DOHH2 (cell line): ENCODE measurements around the gene MYEOV.

ENCODE experiments used
- EZH2phosphoT487 ChIP-seq: fragments of 200-600 bp; sonication (generic); IDR thresholded peaks from 2 replicates; pipeline ENCODE4 v1.6.1; 2017; ENCODE audit warnings: borderline replicate concordance, mild to moderate bottlenecking, antibody characterized with exemption, low read length, moderate library complexity, mixed read lengths
- TF ChIP-seq, protein P1 (sequence below): fragments of 200-600 bp; sonication (generic); IDR thresholded peaks from one replicate; pipeline ENCODE4 v1.5.1; 2014; ENCODE audit warnings: antibody characterized with exemption, mild to moderate bottlenecking, low read depth, low read length; ENCODE audit not compliant: poor library complexity, severe bottlenecking

- TF ChIP-seq, protein P1, sequence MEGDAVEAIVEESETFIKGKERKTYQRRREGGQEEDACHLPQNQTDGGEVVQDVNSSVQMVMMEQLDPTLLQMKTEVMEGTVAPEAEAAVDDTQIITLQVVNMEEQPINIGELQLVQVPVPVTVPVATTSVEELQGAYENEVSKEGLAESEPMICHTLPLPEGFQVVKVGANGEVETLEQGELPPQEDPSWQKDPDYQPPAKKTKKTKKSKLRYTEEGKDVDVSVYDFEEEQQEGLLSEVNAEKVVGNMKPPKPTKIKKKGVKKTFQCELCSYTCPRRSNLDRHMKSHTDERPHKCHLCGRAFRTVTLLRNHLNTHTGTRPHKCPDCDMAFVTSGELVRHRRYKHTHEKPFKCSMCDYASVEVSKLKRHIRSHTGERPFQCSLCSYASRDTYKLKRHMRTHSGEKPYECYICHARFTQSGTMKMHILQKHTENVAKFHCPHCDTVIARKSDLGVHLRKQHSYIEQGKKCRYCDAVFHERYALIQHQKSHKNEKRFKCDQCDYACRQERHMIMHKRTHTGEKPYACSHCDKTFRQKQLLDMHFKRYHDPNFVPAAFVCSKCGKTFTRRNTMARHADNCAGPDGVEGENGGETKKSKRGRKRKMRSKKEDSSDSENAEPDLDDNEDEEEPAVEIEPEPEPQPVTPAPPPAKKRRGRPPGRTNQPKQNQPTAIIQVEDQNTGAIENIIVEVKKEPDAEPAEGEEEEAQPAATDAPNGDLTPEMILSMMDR, result no peak
- TF ChIP-seq EZH2phosphoT487, result no peak
Measured at GRCh38 chr11:69291459-69292110, 2.4 kb upstream of the MYEOV start.
